Measurements from ENCODE around the gene OXTR. TPM values are rescaled to one million over a fixed set of nuclear protein-coding genes. Genes with fewer than 3 reads are reported as not detected.

Gene OXTR
- total RNA-seq, 1 experiment from 2014 or later, result 4.6 TPM

DNA sequence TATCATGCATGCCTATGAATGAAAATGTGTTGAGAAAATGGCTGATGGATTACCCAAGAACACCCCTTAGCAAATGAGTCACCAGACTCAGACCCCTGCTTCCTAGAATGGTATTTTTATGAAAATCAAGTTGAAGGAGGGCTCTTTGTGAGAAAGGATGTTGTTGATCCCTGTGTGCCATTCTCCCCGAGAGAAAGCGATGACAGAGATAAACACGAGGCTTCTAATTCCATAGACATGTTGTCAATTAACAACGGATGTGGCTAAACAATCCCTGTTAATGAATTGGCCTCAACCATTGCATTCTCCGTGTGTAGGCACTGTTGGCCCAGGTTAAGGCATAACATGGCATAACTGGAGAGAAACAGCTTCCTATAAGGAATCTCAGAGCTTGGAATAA is 5.8 kb upstream of the OXTR start:
- no peak for DNase-seq
- Histone ChIP-seq H3K4me3 (ENCODE audit: low read depth, low read length) (no peak overlapping the region), H3K27me3 (replicated peaks; ENCODE audit: control insufficient read depth, insufficient read depth, low read length) (no peaks in the 10 kb centered on the region), H3K4me1 (no peaks in the 10 kb centered on the region), H3K36me3 (ENCODE audit: control insufficient read depth, insufficient read depth, low read length) (no peaks in the 10 kb centered on the region), H3K9me3 (no peaks in the 10 kb centered on the region)
- Mint-ChIP-seq H3K27me3 (ENCODE audit: insufficient read depth, unreplicated experiment) (peaks cover 2% of the 10 kb centered on the region), H3K4me3 (ENCODE audit: unreplicated experiment) (no peak overlapping the region), H3K36me3 (ENCODE audit: insufficient read depth, unreplicated experiment) (no peaks in the 10 kb centered on the region), H3K4me1 (ENCODE audit: low read depth, unreplicated experiment) (no peaks in the 10 kb centered on the region), H3K27ac (ENCODE audit: unreplicated experiment) (no peak overlapping the region), H3K9me3 (ENCODE audit: unreplicated experiment) (no peaks in the 10 kb centered on the region)
- intact Hi-C loops (cut with micrococcal nuclease; ENCODE audit: unreplicated experiment), result no loop called here
- CTCF ChIA-PET, result no interaction called here
- BruUV-seq (replicated peaks), result no TSS peak
- TF ChIP-seq, protein P1, sequence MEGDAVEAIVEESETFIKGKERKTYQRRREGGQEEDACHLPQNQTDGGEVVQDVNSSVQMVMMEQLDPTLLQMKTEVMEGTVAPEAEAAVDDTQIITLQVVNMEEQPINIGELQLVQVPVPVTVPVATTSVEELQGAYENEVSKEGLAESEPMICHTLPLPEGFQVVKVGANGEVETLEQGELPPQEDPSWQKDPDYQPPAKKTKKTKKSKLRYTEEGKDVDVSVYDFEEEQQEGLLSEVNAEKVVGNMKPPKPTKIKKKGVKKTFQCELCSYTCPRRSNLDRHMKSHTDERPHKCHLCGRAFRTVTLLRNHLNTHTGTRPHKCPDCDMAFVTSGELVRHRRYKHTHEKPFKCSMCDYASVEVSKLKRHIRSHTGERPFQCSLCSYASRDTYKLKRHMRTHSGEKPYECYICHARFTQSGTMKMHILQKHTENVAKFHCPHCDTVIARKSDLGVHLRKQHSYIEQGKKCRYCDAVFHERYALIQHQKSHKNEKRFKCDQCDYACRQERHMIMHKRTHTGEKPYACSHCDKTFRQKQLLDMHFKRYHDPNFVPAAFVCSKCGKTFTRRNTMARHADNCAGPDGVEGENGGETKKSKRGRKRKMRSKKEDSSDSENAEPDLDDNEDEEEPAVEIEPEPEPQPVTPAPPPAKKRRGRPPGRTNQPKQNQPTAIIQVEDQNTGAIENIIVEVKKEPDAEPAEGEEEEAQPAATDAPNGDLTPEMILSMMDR (IDR thresholded peaks at IDR 0.05; ENCODE audit: insufficient read depth in 1 of 2, low read depth in 1 of 2, low read length in 1 of 2, severe bottlenecking in 1 of 2, unreplicated experiment in 1 of 2), result no peak
- POLR2A ChIA-PET, result no interaction called here

DNA sequence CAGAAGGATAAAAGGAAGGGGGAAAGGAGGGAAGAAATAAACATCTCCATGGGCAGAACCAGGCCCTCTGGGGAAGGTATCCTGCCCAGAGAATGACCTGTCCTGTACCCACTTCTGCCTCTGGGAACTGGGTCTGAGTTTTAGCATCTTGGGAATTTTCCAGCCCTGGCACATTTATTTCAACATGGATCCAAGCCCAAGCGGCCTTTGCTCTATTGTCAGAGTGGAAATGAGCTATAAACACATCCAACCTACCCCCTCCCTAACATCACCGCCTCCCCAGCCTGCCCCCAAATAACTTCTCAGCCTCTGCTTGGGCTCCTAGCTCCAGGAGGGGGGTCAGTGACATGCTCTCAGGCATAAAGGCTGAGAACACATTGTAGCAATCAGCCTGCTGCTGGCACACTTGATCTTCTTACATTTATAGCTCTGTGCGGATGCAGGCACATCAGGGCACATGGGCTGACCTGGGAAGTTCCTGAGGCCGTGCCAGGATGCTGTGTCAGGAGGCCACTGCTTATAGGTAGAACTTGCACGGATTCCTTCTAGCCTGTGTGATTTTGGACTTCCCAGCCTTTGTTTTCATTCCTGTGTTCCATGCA is 4.6 kb upstream of the OXTR start:
- TF ChIP-seq, protein P1 (IDR thresholded peaks at IDR 0.05; ENCODE audit: insufficient read depth in 1 of 2, low read depth in 1 of 2, low read length in 1 of 2, severe bottlenecking in 1 of 2, unreplicated experiment in 1 of 2), result no peak
- no peaks in the 10 kb centered on the region for H3K36me3 Mint-ChIP-seq (ENCODE audit: insufficient read depth, unreplicated experiment)
- BruUV-seq (replicated peaks), result no TSS peak
- POLR2A ChIA-PET, result no interaction called here
- no peak overlapping the region for H3K27ac Mint-ChIP-seq (ENCODE audit: unreplicated experiment)
- Histone ChIP-seq H3K9me3 (no peaks in the 10 kb centered on the region), H3K36me3 (ENCODE audit: control insufficient read depth, insufficient read depth, low read length) (no peaks in the 10 kb centered on the region), H3K27me3 (replicated peaks; ENCODE audit: control insufficient read depth, insufficient read depth, low read length) (no peaks in the 10 kb centered on the region), H3K4me1 (peaks cover under 1% of the 10 kb centered on the region; the same call in 1 of the 2 replicates), H3K4me3 (ENCODE audit: low read depth, low read length) (no peak overlapping the region)
- peaks cover 7% of the 10 kb centered on the region for H3K27me3 Mint-ChIP-seq (ENCODE audit: insufficient read depth, unreplicated experiment)
- CTCF ChIA-PET, result no interaction called here
- DNase-seq, result no peak
- no peaks in the 10 kb centered on the region for H3K9me3 Mint-ChIP-seq (ENCODE audit: unreplicated experiment)
- intact Hi-C loops (cut with micrococcal nuclease; ENCODE audit: unreplicated experiment), result no loop called here
- peaks cover 6% of the 10 kb centered on the region for H3K4me1 Mint-ChIP-seq (ENCODE audit: low read depth, unreplicated experiment)
- no peak overlapping the region for H3K4me3 Mint-ChIP-seq (ENCODE audit: unreplicated experiment)

DNA sequence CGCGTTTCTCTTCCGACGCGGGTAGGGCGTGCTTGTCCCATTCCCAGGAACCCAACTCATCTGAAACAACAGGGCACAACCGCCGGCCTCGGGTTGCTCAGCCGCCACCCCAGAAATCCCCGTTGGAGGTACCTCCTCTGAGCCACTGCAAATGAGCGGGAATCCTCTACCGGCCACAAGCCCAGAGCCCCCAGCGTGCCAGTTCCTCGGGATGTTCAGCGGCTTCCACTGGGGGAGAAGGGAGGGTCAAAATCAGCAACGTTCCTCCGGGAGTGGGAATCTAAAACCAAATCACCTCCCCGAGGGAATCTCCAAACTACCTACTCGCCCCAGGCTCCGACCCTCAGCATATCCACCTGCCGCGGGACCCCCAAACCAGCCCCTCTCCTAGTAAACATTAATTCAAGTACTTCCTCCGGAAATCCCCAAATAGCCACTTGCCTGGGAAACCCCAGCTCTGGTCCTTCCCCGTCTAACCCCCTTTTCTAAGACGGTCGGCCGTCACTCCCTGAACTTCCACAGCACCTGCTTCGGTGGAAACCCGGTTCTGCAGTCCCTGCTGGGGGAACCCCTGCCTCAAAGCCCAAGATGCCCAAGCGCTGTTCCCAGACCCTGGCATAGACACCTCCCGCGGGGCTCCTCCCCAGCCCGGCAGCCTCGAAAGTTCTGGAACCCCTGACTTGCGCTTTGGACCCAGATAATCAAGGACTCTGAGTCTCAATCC is 887 bp downstream of the OXTR start:
- Histone ChIP-seq H3K36me3 (ENCODE audit: control insufficient read depth, insufficient read depth, low read length) (no peaks in the 10 kb centered on the region), H3K27me3 (replicated peaks; ENCODE audit: control insufficient read depth, insufficient read depth, low read length) (no peaks in the 10 kb centered on the region; the same call in 1 of the 2 replicates), H3K4me3 (ENCODE audit: low read depth, low read length) (peak overlapping the region; percentile 36), H3K9me3 (no peaks in the 10 kb centered on the region), H3K4me1 (peaks cover 9% of the 10 kb centered on the region; the same call in 1 of the 2 replicates)
- POLR2A ChIA-PET, result no interaction called here
- Mint-ChIP-seq H3K4me3 (ENCODE audit: unreplicated experiment) (peak overlapping the region; percentile 71), H3K27me3 (ENCODE audit: insufficient read depth, unreplicated experiment) (peaks cover 8% of the 10 kb centered on the region), H3K36me3 (ENCODE audit: insufficient read depth, unreplicated experiment) (peaks cover 6% of the 10 kb centered on the region), H3K9me3 (ENCODE audit: unreplicated experiment) (no peaks in the 10 kb centered on the region), H3K27ac (ENCODE audit: unreplicated experiment) (no peak overlapping the region), H3K4me1 (ENCODE audit: low read depth, unreplicated experiment) (peaks cover 6% of the 10 kb centered on the region)
- TF ChIP-seq, protein P1 (IDR thresholded peaks at IDR 0.05; ENCODE audit: insufficient read depth in 1 of 2, low read depth in 1 of 2, low read length in 1 of 2, severe bottlenecking in 1 of 2, unreplicated experiment in 1 of 2), result no peak
- intact Hi-C loops (cut with micrococcal nuclease; ENCODE audit: unreplicated experiment), result loop anchor here (2.0 to 10.0 kb wide), 6 partner anchors 72 to 324 kb away; no protein-coding TSS in a partner anchor
- CTCF ChIA-PET, result interaction anchor here (0.6 to 1.5 kb wide), 6 partner anchors 9 to 245 kb away, joined by 3 to 14 read pairs (median 4); no protein-coding TSS in a partner anchor
- no peak for DNase-seq
- no TSS peak for BruUV-seq (replicated peaks)
